Activated CD4-positive, alpha-beta T cell treated with anti-CD3 and anti-CD28 coated beads, Interleukin-2, Interleukin-4, amounts not matched to agents 100 ng/mL and 50 ng/mL, durations not matched to agents 16 hours and 8 hours (primary cell): ENCODE data around the gene NGB.

ENCODE experiments used
- DNase-seq: peaks from one replicate; pipeline ENCODE4 v3.0.0-alpha.2; 2020; ENCODE audit warnings: low spot score

Gene NGB

DNA sequence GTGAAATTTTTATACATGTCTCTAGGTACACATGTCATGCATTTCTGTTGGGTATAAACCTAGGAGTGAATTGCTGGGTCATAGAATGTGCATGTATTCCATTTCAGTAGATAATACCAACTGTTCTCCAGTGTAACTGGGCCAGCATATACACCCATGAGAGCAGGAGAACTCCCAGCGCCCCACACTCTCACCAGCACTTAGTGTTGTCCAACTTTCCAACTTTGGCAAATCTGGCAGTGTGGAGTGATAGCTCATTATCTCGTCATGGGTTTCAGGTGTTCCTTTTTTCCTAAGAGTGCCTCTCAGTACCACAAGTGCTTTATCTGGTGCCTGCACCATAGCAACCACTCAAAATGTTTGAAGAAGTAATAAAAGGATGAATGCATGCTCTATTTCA, 40.1 kb downstream of the NGB start:
- DNase-seq = no peak

DNA sequence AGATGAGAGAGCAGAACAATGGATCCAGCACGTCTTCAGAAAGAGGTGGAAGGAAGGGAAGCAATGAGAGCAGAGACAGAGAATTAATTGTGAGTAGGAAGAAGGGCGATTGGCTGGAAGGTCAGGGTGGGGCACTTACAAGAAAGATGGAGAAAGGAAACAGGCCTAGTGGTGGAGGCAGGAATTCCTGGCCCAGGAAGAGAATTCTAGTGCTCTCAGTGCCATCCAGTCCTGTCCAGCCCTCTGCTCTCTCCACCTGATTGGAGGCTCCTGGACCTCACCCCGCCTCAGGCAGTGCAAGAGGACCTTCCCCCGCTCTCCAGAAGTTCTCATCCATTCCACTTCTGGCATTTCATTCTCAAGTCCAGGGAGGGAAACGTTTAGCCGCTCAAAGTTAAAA, 43.0 kb downstream of the NGB start:
- no peak for DNase-seq

- DNase-seq = no peak
Observed at GRCh38 chr14:77225892-77226557, 45.0 kb downstream of the NGB start.

DNA sequence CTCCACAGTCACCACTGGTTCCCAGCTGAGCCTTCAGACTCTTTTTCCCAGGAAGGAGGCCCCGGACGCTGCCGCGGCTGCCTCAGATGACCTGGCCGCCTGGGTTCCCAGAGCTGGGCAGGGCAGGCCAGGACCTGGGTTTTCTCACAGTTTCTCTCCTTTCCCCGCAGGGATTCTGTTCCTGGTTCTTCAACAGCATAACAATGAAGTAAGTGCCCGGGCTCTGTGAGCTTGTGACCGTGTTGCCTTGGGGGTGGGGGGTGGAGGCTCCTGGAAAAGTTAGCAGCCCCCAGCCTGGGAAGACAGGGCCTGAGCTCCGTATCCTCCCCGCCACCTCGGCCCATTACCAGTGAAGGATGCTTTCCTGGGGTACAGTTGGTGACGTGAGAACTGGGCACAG, 45.8 kb downstream of the NGB start:
- no peak for DNase-seq

DNA sequence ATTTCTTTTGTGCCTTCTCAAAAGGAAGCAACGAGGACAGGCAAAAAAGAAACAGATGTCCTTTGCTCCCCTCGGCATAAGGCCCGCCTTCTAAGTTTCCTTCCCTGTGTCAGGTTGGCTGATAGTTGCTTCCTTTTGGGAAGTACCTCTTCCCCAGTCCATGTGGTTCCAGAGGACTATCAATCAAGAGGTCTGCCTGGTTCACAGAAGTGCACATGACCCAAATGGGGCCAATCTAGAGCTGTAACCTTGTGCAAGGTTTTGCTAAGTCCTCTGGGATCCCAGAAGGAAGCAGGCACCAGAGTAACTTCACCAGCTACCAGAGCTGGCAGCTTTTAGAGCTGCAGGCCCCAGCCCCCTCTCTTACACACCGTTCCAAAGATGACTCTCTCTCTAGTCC, 46.8 kb downstream of the NGB start:
- DNase-seq = no peak

DNA sequence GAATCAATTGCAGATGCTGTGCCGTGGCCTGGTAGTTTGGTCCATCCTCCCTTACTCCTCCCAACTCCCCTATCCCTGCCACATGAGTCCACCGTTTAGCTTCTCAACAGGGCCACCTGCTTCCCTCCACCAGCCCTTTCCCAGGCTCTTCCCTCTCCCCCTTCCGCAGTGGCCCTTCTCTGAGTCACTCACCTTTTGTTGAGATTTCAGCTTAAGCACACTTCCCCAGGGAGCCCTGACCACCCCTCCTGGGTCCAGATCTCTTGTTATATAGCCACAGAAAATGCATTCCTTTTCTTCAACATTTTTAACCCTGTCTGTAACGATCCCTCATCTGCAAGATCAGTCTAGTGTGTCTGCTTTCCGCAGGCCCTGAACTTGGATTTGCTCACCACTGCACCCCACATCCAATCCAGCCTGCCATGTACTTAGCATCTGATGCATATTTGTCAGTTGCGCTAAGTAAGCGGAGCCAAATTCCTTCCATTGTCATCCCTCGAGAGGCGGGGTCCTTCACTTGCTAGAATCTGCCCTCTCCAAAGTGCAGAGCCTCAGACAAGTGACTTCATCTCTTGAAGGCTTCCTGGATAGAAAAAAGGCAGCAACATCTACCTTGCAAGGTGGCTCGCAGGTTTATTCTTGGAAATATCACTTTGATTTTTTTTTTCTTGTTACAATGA, 48.3 kb downstream of the NGB start:
- DNase-seq = no peak

GRCh38 chr14:77221241-77221871, 49.6 kb downstream of the NGB start:
- no peak for DNase-seq

- no peak for DNase-seq
Observed at GRCh38 chr14:77220246-77221017, 50.6 kb downstream of the NGB start.

GRCh38 chr14:77219591-77219990, 51.4 kb downstream of the NGB start:
- no peak for DNase-seq

GRCh38 chr14:77217551-77217950, 53.5 kb downstream of the NGB start:
- DNase-seq = no peak
